Inflammatory macrophage treated with lipopolysaccharide for 4 hours (primary cell): ENCODE data around the gene PPARGC1A.

Experiments
- DNase-seq: peaks from one replicate; pipeline ENCODE4 v3.0.0-alpha.2; 2020

PPARGC1A gene

DNA sequence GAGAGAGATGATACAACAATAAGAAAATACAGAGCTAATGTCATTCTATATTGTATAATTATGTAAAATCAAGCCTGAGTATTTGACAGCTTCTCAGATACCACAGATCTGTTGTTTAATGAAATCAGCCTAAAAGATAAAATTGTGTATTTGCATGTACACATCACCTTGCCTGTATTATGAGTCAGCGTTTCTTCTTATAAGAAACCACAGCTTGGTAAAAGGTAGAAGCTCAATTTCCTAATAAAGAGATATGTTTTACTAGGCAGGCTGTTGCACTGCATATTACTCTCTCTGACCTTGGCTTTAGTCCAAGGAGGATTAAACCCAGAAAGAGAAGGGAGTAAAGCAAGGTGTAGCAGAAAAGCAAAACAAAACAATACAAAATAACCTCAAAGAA is 121.3 kb downstream of the PPARGC1A start:
- no peak for DNase-seq

DNA sequence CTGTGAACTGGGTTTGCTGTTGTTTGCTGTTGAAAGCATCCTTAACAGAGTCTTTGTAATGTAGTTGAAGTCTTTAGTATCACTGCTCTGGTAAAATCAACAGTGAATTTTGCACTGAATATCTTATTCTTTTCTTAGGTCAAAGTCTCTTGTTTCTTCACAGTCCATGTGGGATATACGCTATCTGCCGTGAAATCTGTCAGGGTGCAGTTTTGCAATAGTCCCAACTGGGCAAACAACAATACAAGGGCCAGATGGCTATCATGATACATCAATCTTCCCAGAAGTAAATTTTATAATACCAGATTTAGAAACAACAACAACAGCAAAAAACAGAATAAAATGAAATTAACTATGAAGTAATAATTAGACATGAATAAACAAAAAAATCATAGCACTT is 123.5 kb downstream of the PPARGC1A start:
- DNase-seq = no peak

DNA sequence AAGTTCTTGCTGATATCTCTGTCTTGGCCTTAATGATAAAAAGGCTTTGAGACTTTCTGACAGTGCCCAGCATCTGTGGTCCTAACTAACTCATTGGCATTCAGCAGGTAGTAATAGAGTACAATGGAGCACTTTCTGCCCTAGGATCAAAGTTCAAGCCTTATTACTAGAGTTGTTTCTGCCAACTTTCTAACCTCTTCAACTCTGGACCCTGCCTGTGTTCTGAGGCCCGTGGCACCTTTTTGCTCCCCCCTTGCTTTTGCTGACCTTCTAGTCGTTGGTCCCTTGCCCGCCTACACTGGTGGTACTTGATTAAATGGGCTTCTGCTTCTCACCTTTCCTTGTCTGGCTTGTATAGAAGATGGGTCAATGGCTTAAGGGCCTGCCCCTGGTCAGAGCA is 126.3 kb downstream of the PPARGC1A start:
- no peak for DNase-seq

DNA sequence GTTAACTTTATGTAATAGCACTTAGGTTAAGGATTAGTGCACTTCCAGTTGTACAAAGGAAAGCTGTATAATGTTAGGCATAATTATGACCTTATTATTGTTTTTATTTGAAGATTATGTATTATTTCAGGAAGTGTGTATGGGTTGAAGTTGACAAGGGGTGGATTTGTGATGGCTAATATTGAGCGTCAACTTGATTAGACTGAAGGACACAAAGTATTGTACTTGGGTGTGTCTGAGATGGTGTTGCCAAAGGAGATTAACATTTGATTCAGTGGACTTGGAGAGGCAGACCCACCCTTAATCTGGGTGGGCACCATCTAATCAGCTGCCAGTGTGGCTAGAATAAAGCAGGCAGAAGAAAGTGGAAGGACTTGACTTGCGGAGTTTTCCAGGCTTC is 127.3 kb downstream of the PPARGC1A start:
- DNase-seq = no peak

DNA sequence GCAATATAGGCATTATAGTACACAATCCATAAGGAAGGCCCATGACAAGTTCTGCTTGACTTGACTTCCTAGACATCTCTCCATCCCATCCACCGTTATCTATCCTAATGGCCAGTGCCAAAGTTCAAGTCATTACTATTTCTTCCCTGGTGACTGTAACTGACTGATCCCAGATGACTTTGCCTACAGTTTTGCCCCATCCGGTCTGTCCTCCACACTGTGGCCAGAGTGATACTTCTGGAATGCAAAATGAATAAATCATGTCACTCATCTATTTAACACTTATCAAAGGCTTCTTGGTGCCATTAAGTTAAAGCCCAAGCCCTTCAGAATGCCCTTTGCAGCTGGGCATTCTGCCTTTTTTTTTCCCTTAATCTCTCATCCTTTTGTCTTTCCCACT is 130.8 kb downstream of the PPARGC1A start:
- no peak for DNase-seq

DNA sequence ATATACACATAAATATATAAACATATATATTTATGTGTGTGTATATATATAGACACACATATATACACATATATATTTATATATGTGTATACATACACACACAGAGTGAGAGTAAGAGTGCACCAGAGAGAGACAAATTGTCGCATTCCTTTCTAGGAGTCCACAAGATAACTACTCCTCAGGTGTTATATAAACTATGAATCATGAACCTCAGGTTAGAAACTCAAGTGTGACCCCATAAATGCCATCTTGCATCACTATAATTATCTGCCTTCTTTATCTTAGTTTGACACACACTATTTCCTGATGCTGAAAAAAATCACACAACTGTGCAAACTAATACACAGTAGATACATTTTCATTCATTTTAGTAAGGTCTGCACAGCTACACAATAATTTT is 135.2 kb downstream of the PPARGC1A start:
- no peak for DNase-seq

DNA sequence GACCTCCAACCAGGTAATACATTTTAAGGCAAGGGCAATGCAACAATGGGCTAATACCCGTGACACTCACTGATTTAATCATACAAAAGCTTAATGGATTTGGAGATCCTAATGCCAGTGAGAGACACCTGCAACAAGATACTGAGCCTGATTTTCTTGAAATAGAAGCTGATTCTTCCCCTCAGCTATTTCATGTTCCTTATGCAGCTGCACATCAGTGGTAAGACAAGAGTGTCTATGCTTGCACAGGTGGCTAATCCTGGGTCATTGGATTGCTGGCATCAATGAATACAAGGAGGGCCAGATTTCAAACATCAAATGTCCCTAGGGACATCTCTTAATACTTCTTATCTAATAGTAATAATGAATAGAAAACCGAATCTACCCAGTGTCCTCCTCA is 139.7 kb downstream of the PPARGC1A start:
- DNase-seq = no peak

DNA sequence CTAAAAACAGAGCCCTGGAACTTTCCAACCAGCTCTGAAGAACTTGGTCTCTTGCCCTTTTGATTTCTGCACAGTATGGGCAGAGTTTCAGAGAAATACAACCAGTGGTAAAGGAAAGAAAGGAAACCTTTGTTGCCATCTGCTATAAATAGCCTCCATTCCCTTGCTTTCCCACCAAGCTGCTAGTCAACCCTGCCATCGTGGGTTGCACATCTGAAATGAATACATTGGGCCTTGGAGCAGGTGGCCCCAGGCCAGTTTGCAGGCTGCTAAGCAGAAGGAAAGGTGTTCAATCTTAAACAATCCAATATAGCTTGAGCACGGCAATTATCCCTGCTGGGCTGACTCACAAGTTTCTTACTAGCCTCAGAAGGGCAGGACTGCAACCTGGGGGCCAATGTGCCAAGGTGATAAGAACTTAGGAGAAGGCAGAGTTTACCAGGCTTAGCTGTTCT is 142.5 kb downstream of the PPARGC1A start:
- DNase-seq = no peak

DNA sequence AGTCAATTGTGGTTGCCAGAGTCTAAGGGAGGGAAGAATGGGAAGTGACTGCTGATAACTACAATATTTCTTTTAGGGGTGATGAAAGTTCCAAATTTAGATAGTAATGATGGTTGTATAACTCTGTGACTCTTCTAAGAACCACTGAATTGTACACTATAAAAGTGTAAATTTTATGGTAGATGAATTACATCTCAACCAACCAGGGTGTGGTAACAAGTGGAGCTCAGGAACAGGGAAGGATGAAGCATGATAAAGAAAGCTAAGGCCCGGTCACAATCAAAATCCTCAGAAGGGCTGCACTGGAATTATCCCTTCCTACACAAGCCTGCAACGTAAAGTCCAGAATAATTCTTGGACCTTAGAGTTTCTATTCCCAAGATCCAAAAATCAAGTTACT is 143.2 kb downstream of the PPARGC1A start:
- no peak for DNase-seq

DNA sequence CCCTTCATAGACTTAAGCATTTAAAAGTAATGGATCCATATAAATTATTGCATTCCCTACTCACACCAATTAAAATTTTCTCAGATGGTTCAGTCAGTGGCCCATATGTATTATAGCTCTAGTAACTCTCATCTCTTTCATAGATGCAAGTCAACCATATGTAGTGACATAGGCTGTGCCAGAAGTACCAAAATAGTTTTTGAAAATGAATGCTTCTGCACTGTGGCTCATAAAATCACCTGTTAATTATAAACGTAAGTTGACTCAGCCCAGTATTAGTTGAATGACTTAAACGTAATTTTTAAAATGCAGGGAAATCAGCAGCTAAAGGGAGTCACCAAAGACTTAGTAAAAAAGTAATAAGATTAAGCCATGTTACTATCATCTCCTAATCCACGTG is 143.8 kb downstream of the PPARGC1A start:
- no peak for DNase-seq

DNA sequence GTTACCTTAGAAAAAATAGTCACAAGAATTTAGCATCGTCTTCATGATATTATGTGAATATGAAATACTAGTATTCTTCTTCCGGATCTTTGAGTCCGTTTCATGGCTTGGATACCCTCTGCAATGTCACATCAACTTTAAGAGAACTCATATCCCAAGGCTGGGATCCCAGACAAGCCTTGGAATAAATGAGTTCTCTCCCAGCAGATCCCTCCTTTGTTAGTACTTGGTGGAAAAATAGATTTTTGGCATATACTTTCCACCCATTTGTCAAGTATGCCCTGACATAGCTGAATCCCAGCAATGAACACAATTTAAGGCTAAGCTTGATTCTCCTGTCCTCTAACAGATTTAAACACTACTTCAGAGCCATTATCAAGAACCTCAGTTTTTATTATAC is 144.5 kb downstream of the PPARGC1A start:
- no peak for DNase-seq
